NCI-H1436 treated with DMSO at 0.1 percent for 48 hours (cell line): Measurements from ENCODE around the gene KCNIP3.
"Not testable (repeated sequence)": the region's sequence is repeated elsewhere in the genome, so short reads cannot be mapped to it uniquely, and the experiment has no call there.

ENCODE experiments used
- DNase-seq: peaks from one replicate; lab custom pipeline; 2025; lab: John Stamatoyannopoulos, UW

KCNIP3 gene

GRCh38 chr2:95415138-95415537 lies 118.0 kb downstream of the KCNIP3 start:
- DNase-seq: not testable (repeated sequence)

DNA sequence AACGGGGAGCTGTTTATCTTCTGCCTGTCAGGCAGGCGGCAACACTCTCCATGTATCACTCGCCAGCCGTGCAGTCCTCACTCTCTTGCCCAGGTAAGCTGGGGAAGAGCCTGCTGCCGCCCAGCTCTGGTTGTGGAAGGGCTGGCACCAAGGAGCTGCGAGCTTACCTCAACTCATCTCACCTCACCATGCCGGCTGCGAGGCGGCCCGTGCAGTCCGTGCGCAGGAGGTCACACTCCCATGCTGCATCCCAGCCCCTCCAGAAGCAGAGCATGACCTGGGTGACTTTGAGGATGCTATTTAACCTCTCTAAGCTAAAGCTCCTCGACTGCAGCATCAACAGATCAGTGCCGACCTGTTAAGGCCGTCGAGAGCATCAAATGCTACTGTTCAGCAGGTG lies 118.4 kb downstream of the KCNIP3 start:
- DNase-seq: not testable (repeated sequence)

DNA sequence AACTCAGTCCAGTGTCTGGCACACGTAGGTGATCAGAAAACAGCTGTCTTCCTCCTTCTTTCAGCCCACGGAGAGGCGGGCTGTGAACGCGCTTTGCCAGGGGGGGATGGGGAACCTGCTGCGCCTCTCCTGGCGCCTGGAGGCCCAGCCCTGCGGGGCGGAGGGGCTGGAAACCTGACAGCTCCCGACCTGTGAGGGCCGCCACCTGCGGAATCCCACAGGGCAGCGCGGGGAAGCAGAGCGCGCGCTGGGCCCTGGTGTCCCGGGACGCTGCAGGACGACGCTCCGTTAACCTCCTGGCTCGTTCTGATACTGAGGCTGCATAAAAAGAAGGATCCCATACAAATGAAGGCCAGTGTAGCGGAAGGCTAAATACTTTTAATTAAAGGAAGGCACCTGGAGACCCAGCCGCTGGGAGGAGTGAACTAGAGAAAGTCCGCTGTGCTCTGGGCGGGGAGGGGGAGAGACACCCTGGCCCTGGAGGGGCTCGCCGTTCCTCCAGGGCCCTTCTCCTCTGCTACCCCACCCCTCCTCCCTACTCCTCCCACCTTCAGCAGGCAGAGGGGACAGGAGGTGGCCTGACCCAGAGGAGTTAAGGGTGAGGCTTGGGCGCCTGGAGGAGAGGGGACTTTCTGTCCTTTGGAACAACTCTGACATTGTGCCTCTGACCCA lies 130.2 kb downstream of the KCNIP3 start:
- DNase-seq: not testable (repeated sequence)

GRCh38 chr2:95429748-95430467 lies 132.8 kb downstream of the KCNIP3 start:
- DNase-seq: not testable (repeated sequence)

GRCh38 chr2:95433373-95433772 lies 136.2 kb downstream of the KCNIP3 start:
- not testable (repeated sequence) for DNase-seq

- not testable (repeated sequence) for DNase-seq
These were observed 136.8 kb downstream of the KCNIP3 start for GRCh38 chr2:95433973-95434372.

DNA sequence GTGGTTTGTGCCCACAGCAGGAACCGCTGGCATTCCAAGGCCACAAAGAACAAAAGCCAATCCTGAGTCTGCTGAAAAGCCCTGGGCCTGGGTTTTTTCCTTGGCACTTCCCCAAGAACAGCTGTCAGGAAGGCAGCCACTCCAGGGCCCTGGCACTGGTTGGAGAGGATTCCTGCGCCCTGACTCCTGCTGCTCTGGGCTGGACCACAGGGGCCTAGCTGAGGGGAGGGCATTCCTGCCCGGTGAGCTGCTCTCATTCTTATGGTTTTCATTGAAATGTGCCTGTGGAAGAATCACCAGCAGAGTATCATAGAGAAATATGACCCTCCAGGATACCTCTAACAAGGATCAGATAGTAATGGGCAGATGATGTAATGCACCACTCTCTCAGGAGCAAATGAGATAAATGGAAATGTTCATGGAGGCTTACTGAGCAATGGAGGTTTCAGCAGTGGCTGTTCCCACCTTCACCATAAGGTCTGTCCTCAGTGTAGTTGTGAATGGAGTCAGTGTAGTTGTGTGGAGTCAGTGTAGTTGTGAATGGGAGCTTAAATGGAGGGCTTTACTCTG lies 137.4 kb downstream of the KCNIP3 start:
- not testable (repeated sequence) for DNase-seq

DNA sequence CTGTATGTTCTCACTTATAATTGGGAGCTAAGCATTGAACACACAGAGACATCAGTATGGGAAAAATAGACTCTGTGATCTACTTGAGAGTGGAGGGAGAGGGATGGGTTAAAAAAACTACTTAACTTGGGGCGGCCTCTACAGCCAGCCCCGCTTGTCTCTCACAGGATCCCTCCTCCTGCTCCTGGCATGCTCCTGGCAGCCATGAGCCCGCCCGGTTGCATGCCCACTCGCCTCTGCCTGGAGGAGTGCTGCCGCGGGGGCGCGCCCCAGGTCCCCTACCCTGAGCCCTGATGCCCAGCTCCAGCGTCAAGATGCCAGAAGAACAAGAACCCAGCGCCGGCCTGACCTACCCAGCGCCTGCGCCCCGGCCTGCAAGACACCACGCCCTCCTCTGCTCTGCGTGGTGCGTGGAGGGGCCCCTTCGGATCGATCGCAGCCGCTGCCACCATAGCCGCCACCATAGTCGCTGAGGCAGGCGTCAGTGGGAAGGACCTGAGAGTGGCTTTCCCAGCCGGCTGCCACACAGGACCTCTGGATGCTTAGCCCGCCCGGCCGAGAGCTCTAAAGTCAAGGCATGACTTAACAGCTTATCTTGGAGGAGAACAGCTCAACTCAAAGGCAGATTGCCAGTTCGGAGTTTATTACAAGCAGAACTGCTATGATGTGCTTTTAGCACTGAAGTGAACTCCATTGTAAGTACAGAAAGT lies 138.2 kb downstream of the KCNIP3 start:
- not testable (repeated sequence) for DNase-seq
